Choroid plexus epithelial cell (primary cell): ENCODE results near the gene CDCA4.
A peak's percentile ranks its signal among the peaks of the same experiment; 100 is the strongest.

Experiments
- DNase-seq: peaks from one replicate; pipeline ENCODE4 v3.0.0-alpha.2; 2010; ENCODE audit warnings: low read depth
- H3K4me3 ChIP-seq: 2 replicates; pipeline ENCODE4 v1.5.1; 2011; ENCODE audit warnings: low read depth, mild to moderate bottlenecking, control low read depth, low read length, moderate library complexity
- CTCF ChIP-seq: conservative IDR thresholded peaks from 2 replicates; pipeline ENCODE4 v1.5.1; 2011; ENCODE audit warnings: low read depth, mild to moderate bottlenecking, control low read depth, inconsistent platforms, low read length, moderate library complexity

Gene CDCA4

GRCh38 chr14:104974665-104975390, 46.1 kb downstream of the CDCA4 start:
- no peak for DNase-seq
- H3K4me3 ChIP-seq: no peak overlapping the region
- TF ChIP-seq CTCF: no peak

GRCh38 chr14:104974146-104974541, 46.7 kb downstream of the CDCA4 start:
- TF ChIP-seq CTCF: no peak
- DNase-seq: no peak
- H3K4me3 ChIP-seq: no peak overlapping the region

- DNase-seq: peak; percentile 49
- no peak overlapping the region for H3K4me3 ChIP-seq
- TF ChIP-seq CTCF: no peak
Measured at GRCh38 chr14:104973385-104974145, 47.3 kb downstream of the CDCA4 start.

- peak; percentile 91 for DNase-seq
Measured at GRCh38 chr14:104973135-104973384, 47.8 kb downstream of the CDCA4 start.

GRCh38 chr14:104972301-104973134, 48.4 kb downstream of the CDCA4 start:
- no peak for TF ChIP-seq CTCF
- H3K4me3 ChIP-seq: no peak overlapping the region
- no peak for DNase-seq

More at GRCh38 chr14:104973135-104973384, 47.8 kb downstream of the CDCA4 start:
- TF ChIP-seq CTCF: no peak
- H3K4me3 ChIP-seq: no peak overlapping the region

- H3K4me3 ChIP-seq: no peak overlapping the region
- TF ChIP-seq CTCF: no peak
- DNase-seq: no peak
Measured at GRCh38 chr14:104971447-104972240, 49.2 kb downstream of the CDCA4 start.
